Tongue (tissue), 2 donors: ENCODE data around the gene KLHL22. TPM values are rescaled to one million over a fixed set of nuclear protein-coding genes. Genes with fewer than 3 reads are reported as not detected.

ENCODE experiments used
- DNase-seq: peaks from one replicate; pipeline ENCODE4 v3.0.0-alpha.2; 2015
- total RNA-seq: library from RNA; depleted of rRNA; stranded (reverse); fragments of >200 nt; gene quantifications from one replicate; pipeline ENCODE4 v1.2.3, GENCODE V29; 2014

The KLHL22 gene
- total RNA-seq, 1 donor from 2014 or later, result 66.2 TPM

GRCh38 chr22:20433191-20433590 lies 62.4 kb downstream of the KLHL22 start:
- DNase-seq, result no peak

- DNase-seq, result no peak
These were observed 63.3 kb downstream of the KLHL22 start for GRCh38 chr22:20432244-20432686.

GRCh38 chr22:20431511-20432192 lies 63.9 kb downstream of the KLHL22 start:
- DNase-seq, result no peak

GRCh38 chr22:20430720-20431510 lies 64.7 kb downstream of the KLHL22 start:
- DNase-seq, result peak; percentile 63

- no peak for DNase-seq
These were observed 65.4 kb downstream of the KLHL22 start for GRCh38 chr22:20430101-20430719.

GRCh38 chr22:20429254-20430100 lies 66.1 kb downstream of the KLHL22 start:
- DNase-seq, result no peak

- DNase-seq, result no peak
These were observed 66.9 kb downstream of the KLHL22 start for GRCh38 chr22:20428496-20429253.

GRCh38 chr22:20427945-20428417 lies 67.6 kb downstream of the KLHL22 start:
- DNase-seq, result no peak

GRCh38 chr22:20427104-20427944 lies 68.3 kb downstream of the KLHL22 start:
- no peak for DNase-seq

- DNase-seq, result no peak
These were observed 69.4 kb downstream of the KLHL22 start for GRCh38 chr22:20426259-20426615.

GRCh38 chr22:20425566-20426258 lies 69.9 kb downstream of the KLHL22 start:
- no peak for DNase-seq

GRCh38 chr22:20424932-20425565 lies 70.5 kb downstream of the KLHL22 start:
- peak; percentile 80 for DNase-seq

- no peak for DNase-seq
These were observed 71.0 kb downstream of the KLHL22 start for GRCh38 chr22:20424568-20424931.

GRCh38 chr22:20423906-20424551 lies 71.6 kb downstream of the KLHL22 start:
- DNase-seq, result peak; percentile 59

GRCh38 chr22:20423008-20423905 lies 72.3 kb downstream of the KLHL22 start:
- DNase-seq, result peak; percentile 56

- DNase-seq, result peak; percentile 71
These were observed 73.2 kb downstream of the KLHL22 start for GRCh38 chr22:20422271-20423007.

- no peak for DNase-seq
These were observed 74.1 kb downstream of the KLHL22 start for GRCh38 chr22:20421507-20421874.
